Lower lobe of right lung (tissue), 2 donors: Measurements from ENCODE around the gene CCNY. TPM values are rescaled to one million over a fixed set of nuclear protein-coding genes. Genes with fewer than 3 reads are reported as not detected.
A peak's percentile ranks its signal among the peaks of the same experiment; 100 is the strongest.

Source experiments
- ATAC-seq, 2 donors: fragments of 200-7000 bp; cut with Tn5 transposase; one replicate each; pipeline ENCODE4 v1.9.1; 2020 to 2022; ENCODE audit warnings: mild to moderate bottlenecking in 2 of 2, moderate library complexity in 2 of 2
- DNase-seq: peaks from one replicate; pipeline ENCODE4 v3.0.0-alpha.2; 2020
- H3K27ac ChIP-seq: fragments of 200-600 bp; one replicate; pipeline ENCODE4 v1.8.0; 2022
- H3K27me3 ChIP-seq: fragments of 200-600 bp; one replicate; pipeline ENCODE4 v1.8.0; 2022; ENCODE audit warnings: low read depth
- H3K36me3 ChIP-seq: fragments of 200-600 bp; one replicate; pipeline ENCODE4 v1.8.0; 2022; ENCODE audit warnings: mild to moderate bottlenecking
- H3K4me1 ChIP-seq: fragments of 200-600 bp; one replicate; pipeline ENCODE4 v1.8.0; 2022
- H3K4me3 ChIP-seq: fragments of 200-600 bp; one replicate; pipeline ENCODE4 v1.8.0; 2022; ENCODE audit warnings: mild to moderate bottlenecking
- H3K9me3 ChIP-seq: fragments of 200-600 bp; one replicate; pipeline ENCODE4 v1.8.0; 2022
- intact Hi-C: fragments of 100-400 bp; cut with DNase I; formaldehyde crosslinking; loops from one replicate; pipeline ENCODE4 v1.11.0; 2022
- total RNA-seq: library from RNA; stranded (reverse); fragmentation: NEBNext Ultra II Directional; extraction: Animal tissue kit (Norgen Biotek cat#: 25700); gene quantifications from one replicate; pipeline ENCODE4 v1.2.1, GENCODE V29; 2021
- TF ChIP-seq, protein P1 (sequence below): fragments of 200-600 bp; IDR thresholded peaks from one replicate; pipeline ENCODE4 v1.8.0; 2022; ENCODE audit warnings: antibody characterized with exemption, mild to moderate bottlenecking
- donor health status: DM: no; HTN: yes; CAD: no; lungs with severe emphysema.

Gene CCNY
- total RNA-seq, 1 donor from 2014 or later: 64.5 TPM

DNA sequence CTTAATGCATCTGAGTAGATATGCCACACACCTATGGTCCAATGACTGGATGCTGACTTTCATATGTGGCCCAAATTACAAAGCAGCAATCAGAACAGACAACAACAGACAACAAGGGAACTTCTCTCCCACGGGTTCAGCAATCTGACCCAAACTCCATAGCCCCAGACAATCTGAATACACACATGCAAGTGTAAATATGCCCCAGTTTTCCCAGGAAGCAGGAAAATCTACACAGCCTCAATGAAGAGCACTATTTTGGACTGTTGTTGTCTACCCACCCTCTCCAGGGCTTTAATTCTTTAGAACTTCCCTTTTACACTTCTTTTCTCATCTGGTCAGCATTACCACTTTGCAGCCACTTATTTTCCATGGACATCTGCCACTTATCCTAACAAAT, 2.0 kb upstream of the CCNY start:
- H3K9me3 ChIP-seq: no peaks in the 10 kb centered on the region
- H3K4me3 ChIP-seq: no peak overlapping the region
- TF ChIP-seq, protein P1, sequence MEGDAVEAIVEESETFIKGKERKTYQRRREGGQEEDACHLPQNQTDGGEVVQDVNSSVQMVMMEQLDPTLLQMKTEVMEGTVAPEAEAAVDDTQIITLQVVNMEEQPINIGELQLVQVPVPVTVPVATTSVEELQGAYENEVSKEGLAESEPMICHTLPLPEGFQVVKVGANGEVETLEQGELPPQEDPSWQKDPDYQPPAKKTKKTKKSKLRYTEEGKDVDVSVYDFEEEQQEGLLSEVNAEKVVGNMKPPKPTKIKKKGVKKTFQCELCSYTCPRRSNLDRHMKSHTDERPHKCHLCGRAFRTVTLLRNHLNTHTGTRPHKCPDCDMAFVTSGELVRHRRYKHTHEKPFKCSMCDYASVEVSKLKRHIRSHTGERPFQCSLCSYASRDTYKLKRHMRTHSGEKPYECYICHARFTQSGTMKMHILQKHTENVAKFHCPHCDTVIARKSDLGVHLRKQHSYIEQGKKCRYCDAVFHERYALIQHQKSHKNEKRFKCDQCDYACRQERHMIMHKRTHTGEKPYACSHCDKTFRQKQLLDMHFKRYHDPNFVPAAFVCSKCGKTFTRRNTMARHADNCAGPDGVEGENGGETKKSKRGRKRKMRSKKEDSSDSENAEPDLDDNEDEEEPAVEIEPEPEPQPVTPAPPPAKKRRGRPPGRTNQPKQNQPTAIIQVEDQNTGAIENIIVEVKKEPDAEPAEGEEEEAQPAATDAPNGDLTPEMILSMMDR: no peak
- H3K4me1 ChIP-seq: peaks cover 73% of the 10 kb centered on the region
- H3K27ac ChIP-seq: no peak overlapping the region
- H3K27me3 ChIP-seq: no peaks in the 10 kb centered on the region
- DNase-seq: no peak
- no peaks in the 10 kb centered on the region for H3K36me3 ChIP-seq
- no peak for ATAC-seq
- intact Hi-C loops: no loop called here

DNA sequence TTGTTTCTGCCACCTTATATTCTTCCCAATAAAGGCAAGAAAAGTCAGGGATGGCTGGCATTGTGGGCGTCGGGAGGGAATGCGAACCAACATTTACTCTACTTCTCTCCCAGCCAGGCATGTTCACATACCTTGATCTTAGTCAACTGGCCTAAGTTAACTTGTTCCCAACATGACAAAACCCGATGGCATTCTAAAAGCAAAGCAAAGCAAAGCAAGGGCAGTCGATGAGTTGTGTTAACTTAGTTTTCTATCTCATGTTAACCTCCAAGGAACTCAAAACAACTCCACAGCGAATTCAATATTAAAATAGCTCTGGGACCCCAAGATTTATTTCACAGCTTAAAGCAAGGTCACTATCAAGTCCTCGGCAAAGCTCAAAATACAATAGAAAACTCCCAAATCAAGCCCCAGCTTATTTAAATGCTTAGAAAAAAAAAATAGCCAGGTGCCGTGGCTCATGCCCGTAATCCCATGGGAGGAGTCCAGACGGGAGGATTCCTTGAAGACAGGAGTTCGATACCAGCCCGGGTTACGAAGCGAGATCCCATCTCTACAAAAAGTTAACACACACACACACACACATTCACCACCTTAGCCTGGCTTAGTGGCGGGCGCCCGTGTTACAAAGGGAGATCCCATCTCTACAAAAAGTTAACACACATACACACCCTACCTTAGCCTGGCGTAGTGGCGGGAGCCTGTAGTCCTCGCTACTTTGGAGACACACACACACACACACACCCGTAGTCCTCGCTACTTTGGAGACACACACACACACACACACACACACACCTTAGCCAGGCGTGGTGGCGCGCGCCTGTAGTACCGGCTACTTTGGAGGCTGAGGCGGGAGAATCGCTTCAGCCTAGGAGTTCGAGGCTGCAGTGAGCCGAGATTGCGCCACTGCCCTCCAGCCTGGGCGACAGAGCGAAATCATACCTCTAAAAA, 901 bp upstream of the CCNY start:
- peak overlapping the region; percentile 99 for H3K4me3 ChIP-seq
- H3K27ac ChIP-seq: peak overlapping the region; percentile 88
- no peaks in the 10 kb centered on the region for H3K36me3 ChIP-seq
- intact Hi-C loops: no loop called here
- no peaks in the 10 kb centered on the region for H3K9me3 ChIP-seq
- ATAC-seq (peak; percentile 16 to 35), DNase-seq (peak; percentile 48)
- H3K4me1 ChIP-seq: peaks cover 76% of the 10 kb centered on the region
- TF ChIP-seq, protein P1: no peak
- H3K27me3 ChIP-seq: no peaks in the 10 kb centered on the region

DNA sequence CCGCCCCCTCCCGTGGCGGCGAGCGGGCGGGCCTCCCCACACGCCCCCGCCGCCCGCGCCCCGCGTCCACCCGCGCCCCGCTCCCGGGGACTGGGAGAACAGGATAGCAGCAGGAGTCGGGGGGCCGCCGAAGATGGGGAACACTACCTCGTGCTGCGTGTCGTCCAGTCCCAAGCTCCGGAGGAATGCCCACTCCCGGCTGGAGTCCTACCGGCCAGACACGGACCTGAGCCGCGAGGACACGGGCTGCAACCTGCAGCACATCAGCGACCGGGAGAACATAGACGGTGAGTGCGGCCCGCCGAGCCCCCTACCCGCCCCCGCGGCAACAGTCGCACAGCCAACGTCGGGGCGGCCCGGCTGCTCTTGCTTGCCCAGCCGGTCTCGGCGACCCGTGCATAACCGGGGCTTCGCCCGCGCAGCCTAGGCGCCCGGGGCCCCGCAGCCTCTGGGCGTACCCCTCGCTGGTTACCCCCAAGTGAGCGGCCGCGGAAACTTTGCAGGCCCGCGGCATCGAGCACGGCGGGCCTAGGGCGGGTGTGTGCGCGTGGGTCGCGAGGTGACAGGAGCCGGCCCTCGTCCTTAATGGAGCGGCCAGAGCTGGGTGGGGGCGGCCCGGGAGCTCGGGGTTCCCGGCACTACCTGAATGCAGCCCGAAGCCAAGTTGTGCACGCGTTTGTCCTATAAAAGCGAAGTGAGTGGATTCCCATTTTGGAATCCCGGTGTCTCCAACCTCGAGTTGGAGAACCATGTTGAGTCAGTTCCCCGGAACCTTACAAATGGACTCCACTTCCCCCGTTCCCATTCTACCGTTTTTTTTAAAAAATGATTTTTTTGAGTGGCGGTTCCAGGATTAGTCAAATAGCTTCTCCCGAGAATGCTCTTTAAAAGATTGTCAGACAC, 863 bp downstream of the CCNY start:
- TF ChIP-seq, protein P1: no peak
- peak; percentile 72 for DNase-seq
- peak; percentile 39 to 43 for ATAC-seq
- peaks cover 76% of the 10 kb centered on the region for H3K4me1 ChIP-seq
- H3K9me3 ChIP-seq: no peaks in the 10 kb centered on the region
- intact Hi-C loops: no loop called here
- no peaks in the 10 kb centered on the region for H3K36me3 ChIP-seq
- no peaks in the 10 kb centered on the region for H3K27me3 ChIP-seq
- H3K27ac ChIP-seq: peak overlapping the region; percentile 80
- H3K4me3 ChIP-seq: peak overlapping the region; percentile 99

DNA sequence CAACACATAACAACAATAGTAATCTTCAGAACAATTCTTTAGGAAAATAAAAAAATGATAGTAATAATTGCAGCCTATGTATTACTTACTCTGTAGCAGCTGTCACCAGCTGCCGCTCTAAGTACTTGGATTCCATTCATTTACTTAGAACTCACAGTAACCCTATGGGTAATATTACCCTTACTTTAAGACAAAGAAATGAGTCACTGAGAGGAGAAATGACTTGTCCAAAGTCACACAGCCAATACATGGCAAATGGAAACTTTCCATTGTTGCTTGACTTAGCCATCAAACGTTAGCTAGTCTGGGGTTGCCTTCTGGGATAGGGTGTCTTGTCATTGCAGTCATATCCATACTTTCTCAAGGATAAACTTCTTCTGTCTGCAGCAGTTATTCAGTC, 3.6 kb downstream of the CCNY start:
- Histone ChIP-seq H3K27me3 (no peaks in the 10 kb centered on the region), H3K36me3 (no peaks in the 10 kb centered on the region), H3K4me3 (no peak overlapping the region), H3K27ac (no peak overlapping the region), H3K9me3 (no peaks in the 10 kb centered on the region), H3K4me1 (peaks cover 57% of the 10 kb centered on the region)
- TF ChIP-seq, protein P1: no peak
- intact Hi-C loops: no loop called here
- DNase-seq: no peak
- ATAC-seq: no peak

DNA sequence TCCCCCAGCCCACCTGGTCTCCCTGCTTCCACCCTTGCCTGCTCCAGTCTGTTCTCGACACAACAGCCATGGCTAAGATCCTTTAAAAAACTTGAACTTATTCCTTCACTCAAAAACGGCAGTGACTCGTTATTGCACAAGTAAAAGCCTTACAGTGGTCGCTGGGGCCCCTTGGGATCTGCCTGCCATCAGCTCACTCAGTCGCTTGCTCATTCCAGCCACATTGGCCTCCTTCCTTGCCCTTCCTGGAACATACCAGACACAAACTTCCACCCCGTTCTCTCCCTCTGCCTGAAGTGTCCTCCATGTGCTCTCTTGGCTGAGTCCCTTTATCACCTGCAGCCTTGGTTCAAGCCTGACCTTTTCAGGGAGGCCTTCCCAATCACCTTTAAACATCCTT, 4.7 kb downstream of the CCNY start:
- TF ChIP-seq, protein P1: no peak
- Histone ChIP-seq H3K27me3 (no peaks in the 10 kb centered on the region), H3K27ac (peak overlapping the region; percentile 9), H3K4me3 (no peak overlapping the region), H3K36me3 (no peaks in the 10 kb centered on the region), H3K9me3 (no peaks in the 10 kb centered on the region), H3K4me1 (peaks cover 55% of the 10 kb centered on the region)
- ATAC-seq (no peak), DNase-seq (no peak)
- intact Hi-C loops: no loop called here
